K562 (cell line): Measurements from ENCODE around the gene PLXDC1. TPM values are rescaled to one million over a fixed set of nuclear protein-coding genes. Genes with fewer than 3 reads are reported as not detected.
A peak's percentile ranks its signal among the peaks of the same experiment; 100 is the strongest.

Experiments
- CC2D1A ChIP-seq: fragments of 450-650 bp; IDR thresholded peaks from 2 replicates; pipeline ENCODE4 v1.6.1; 2017; ENCODE audit warnings: mild to moderate bottlenecking
- CSDE1 ChIP-seq, 2 experiments: fragments of 450-650 bp; IDR thresholded peaks; 2 replicates each; pipeline ENCODE4 v1.6.1; 2016; ENCODE audit warnings: mild to moderate bottlenecking in 1 of 2
- DIDO1 ChIP-seq: fragments of 450-650 bp; IDR thresholded peaks from 2 replicates; pipeline ENCODE4 v1.6.1; 2016; ENCODE audit warnings: low read depth, missing biosample characterization, missing genetic modification characterization
- GATA2 ChIP-seq: sonication (generic); formaldehyde crosslinking; IDR thresholded peaks from 2 replicates; pipeline ENCODE4 v1.4.0; 2020; ENCODE audit warnings: mild to moderate bottlenecking, missing genetic modification reagents
- HDAC1 ChIP-seq, 2 experiments: fragments of 450-650 bp; IDR thresholded peaks; 2 replicates each; pipeline ENCODE4 v1.6.1; 2016 to 2017; ENCODE audit warnings: inconsistent platforms in 1 of 2, mild to moderate bottlenecking in 1 of 2, moderate library complexity in 1 of 2
- JUNB ChIP-seq: fragments of 450-650 bp; formaldehyde crosslinking; conservative IDR thresholded peaks from 2 replicates; pipeline ENCODE4 v1.4.0; 2020; ENCODE audit warnings: mild to moderate bottlenecking
- KDM5B ChIP-seq: fragments of 200-600 bp; sonication (generic); IDR thresholded peaks from 2 replicates; pipeline ENCODE4 v1.6.1; 2012; ENCODE audit warnings: low read depth, mild to moderate bottlenecking, moderate library complexity, low read length, control low read depth, inconsistent platforms; ENCODE audit not compliant: insufficient replicate concordance
- KLF13 ChIP-seq: fragments of 450-650 bp; IDR thresholded peaks from 2 replicates; pipeline ENCODE4 v1.6.1; 2016; ENCODE audit warnings: missing genetic modification characterization, low read depth, mild to moderate bottlenecking, missing compliant biosample characterization, moderate library complexity, borderline replicate concordance
- MTF1 ChIP-seq: fragments of 250-450 bp; sonication (Bioruptor Pico); IDR thresholded peaks from 2 replicates; pipeline ENCODE4 v1.9.0; 2021; ENCODE audit warnings: moderate library complexity, mild to moderate bottlenecking, inconsistent platforms, borderline replicate concordance
- NFIX ChIP-seq: fragments of 250-450 bp; sonication (Bioruptor Pico); IDR thresholded peaks from 2 replicates; pipeline ENCODE4 v1.4.0; 2020; ENCODE audit warnings: low read depth, mild to moderate bottlenecking, moderate library complexity
- POLR2AphosphoS5 ChIP-seq: IDR thresholded peaks from 2 replicates; pipeline ENCODE4 v1.6.1; 2011; ENCODE audit warnings: mild to moderate bottlenecking, low read depth, low read length, moderate library complexity; ENCODE audit not compliant: control insufficient read depth, insufficient read depth
- POLR2B ChIP-seq: fragments of 450-650 bp; IDR thresholded peaks from 2 replicates; pipeline ENCODE4 v1.6.1; 2018; ENCODE audit warnings: low read depth; ENCODE audit not compliant: partially characterized antibody
- SIRT6 ChIP-seq: IDR thresholded peaks from one replicate; pipeline ENCODE4 v1.6.1; 2012; ENCODE audit warnings: low read depth, mild to moderate bottlenecking, control low read depth, inconsistent platforms, low read length, moderate library complexity
- ZBED1 ChIP-seq: IDR thresholded peaks from 2 replicates; pipeline ENCODE4 v1.6.1; 2014
- ZBTB26 ChIP-seq: fragments of 450-650 bp; formaldehyde crosslinking; IDR thresholded peaks from 2 replicates; pipeline ENCODE4 v1.4.0; 2022; ENCODE audit warnings: missing genetic modification characterization
- ZMIZ1 ChIP-seq, 2 experiments: fragments of 150-350 bp in 1 of 2; IDR thresholded peaks; 2 replicates each; pipeline ENCODE4 v1.6.1; 2012 to 2016; ENCODE audit warnings: low read depth in 2 of 2, low read length in 2 of 2, mild to moderate bottlenecking in 1 of 2, moderate library complexity in 1 of 2
- ZNF12 ChIP-seq: sonication (generic); formaldehyde crosslinking; IDR thresholded peaks from 2 replicates; pipeline ENCODE4 v1.4.0; 2020; ENCODE audit warnings: mild to moderate bottlenecking, missing genetic modification reagents
- ZNF197 ChIP-seq: fragments of 200-800 bp; sonication (Bioruptor generic); IDR thresholded peaks from 2 replicates; pipeline ENCODE4 v1.6.1; 2016; ENCODE audit warnings: low read depth, missing genetic modification characterization, missing compliant biosample characterization
- ZNF431 ChIP-seq: sonication (generic); formaldehyde crosslinking; IDR thresholded peaks from 2 replicates; pipeline ENCODE4 v1.8.0; 2022; ENCODE audit warnings: mild to moderate bottlenecking, missing genetic modification reagents
- ZNF586 ChIP-seq: fragments of 450-650 bp; formaldehyde crosslinking; conservative IDR thresholded peaks from 2 replicates; pipeline ENCODE4 v1.4.0; 2020; ENCODE audit warnings: mild to moderate bottlenecking, moderate library complexity
- ZNF695 ChIP-seq: fragments of 450-650 bp; formaldehyde crosslinking; IDR thresholded peaks from 2 replicates; pipeline ENCODE4 v1.4.0; 2020; ENCODE audit warnings: mild to moderate bottlenecking, moderate library complexity
- polyA plus RNA-seq, 8 experiments: library from polyadenylated mRNA; depleted of rRNA in 4 of 8; stranded (reverse) in 5 of 8; unstranded in 3 of 8; fragments of >200 nt; fragmentation: Nextera tagmentation in 2 of 8; fragmentation: Illumina TruSeq in 1 of 8; extraction: Ambion mirVana in 2 of 8; extraction: Trizol in 1 of 8; gene quantifications; 2 replicates each; pipeline versions ENCODE4 v1.2.1 to v1.2.3, GENCODE V29; 2011 to 2014; ENCODE audit warnings: inconsistent platforms in 1 of 8, missing spikeins in 1 of 8
- total RNA-seq, 7 experiments: library from RNA; depleted of rRNA in 6 of 7; stranded (reverse); fragments of >200 nt in 6 of 7; fragmentation: Illumina TruSeq in 2 of 7; extraction: Trizol in 2 of 7; gene quantifications; 2 replicates each; pipeline versions ENCODE4 v1.2.1 to v1.2.3, GENCODE V29; 2011 to 2021; ENCODE audit warnings: low replicate concordance in 1 of 7
- TF ChIP-seq, protein P1 (sequence below): fragments of 200-800 bp; sonication (Bioruptor generic); IDR thresholded peaks from 2 replicates; pipeline ENCODE4 v1.6.1; 2017; ENCODE audit warnings: missing genetic modification characterization, missing compliant biosample characterization

Gene PLXDC1
- total and polyA plus RNA-seq, 9 of the 15 experiments (the other 6 are each of a cell fraction or from before 2014, with no cell fraction given), result not detected

- TF ChIP-seq SIRT6 (peak; percentile 82), ZBTB26 (no peak), POLR2AphosphoS5 (no peak), KLF13 (no peak), ZNF695 (no peak), KDM5B (peak; percentile 15), JUNB (CRISPR knock-in tag) (no peak), ZNF586 (CRISPR knock-in tag) (no peak), CC2D1A (no peak), ZNF431 (CRISPR knock-in tag) (no peak), ZNF197 (CRISPR knock-in tag) (no peak), NFIX (CRISPR knock-in tag) (no peak), ZBED1 (no peak), HDAC1 (IDR thresholded peaks at IDR 0.05) (peak in 1 of 2 experiments; percentile 94; a peak in 2 of 4 replicates), ZMIZ1 (IDR thresholded peaks at IDR 0.05; ENCODE audit: low read depth in 2 of 2, low read length in 2 of 2) (0 out of 4 replicates have a peak, but pooled peaks of 1 of the 2 experiments have one; percentile 48), MTF1 (no peak), ZNF12 (no peak), POLR2B (no peak), GATA2 (CRISPR knock-in tag) (no peak), DIDO1 (tag) (no peak), CSDE1 (IDR thresholded peaks at IDR 0.05) (peak in 1 of 2 experiments; percentile 77; a peak in 2 of 4 replicates)
- TF ChIP-seq, protein P1, sequence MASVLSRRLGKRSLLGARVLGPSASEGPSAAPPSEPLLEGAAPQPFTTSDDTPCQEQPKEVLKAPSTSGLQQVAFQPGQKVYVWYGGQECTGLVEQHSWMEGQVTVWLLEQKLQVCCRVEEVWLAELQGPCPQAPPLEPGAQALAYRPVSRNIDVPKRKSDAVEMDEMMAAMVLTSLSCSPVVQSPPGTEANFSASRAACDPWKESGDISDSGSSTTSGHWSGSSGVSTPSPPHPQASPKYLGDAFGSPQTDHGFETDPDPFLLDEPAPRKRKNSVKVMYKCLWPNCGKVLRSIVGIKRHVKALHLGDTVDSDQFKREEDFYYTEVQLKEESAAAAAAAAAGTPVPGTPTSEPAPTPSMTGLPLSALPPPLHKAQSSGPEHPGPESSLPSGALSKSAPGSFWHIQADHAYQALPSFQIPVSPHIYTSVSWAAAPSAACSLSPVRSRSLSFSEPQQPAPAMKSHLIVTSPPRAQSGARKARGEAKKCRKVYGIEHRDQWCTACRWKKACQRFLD (CRISPR knock-in tag), result 0 out of 2 replicates have a peak, but pooled peaks have one; percentile 41
Observed at GRCh38 chr17:39153599-39154051, 2.2 kb upstream of the PLXDC1 start (continued).
